K562 treated with DMSO at 1 percent for 12 hours (cell line): ENCODE results near the gene MLXIP. TPM values are rescaled to one million over a fixed set of nuclear protein-coding genes. Genes with fewer than 3 reads are reported as not detected.

ENCODE experiments used
- total RNA-seq: library from RNA; unstranded; fragments of 300-600 nt; gene quantifications from 2 replicates; pipeline ENCODE4 v1.2.3, GENCODE V29; 2022; ENCODE audit not compliant: insufficient read depth

MLXIP gene, protein sequence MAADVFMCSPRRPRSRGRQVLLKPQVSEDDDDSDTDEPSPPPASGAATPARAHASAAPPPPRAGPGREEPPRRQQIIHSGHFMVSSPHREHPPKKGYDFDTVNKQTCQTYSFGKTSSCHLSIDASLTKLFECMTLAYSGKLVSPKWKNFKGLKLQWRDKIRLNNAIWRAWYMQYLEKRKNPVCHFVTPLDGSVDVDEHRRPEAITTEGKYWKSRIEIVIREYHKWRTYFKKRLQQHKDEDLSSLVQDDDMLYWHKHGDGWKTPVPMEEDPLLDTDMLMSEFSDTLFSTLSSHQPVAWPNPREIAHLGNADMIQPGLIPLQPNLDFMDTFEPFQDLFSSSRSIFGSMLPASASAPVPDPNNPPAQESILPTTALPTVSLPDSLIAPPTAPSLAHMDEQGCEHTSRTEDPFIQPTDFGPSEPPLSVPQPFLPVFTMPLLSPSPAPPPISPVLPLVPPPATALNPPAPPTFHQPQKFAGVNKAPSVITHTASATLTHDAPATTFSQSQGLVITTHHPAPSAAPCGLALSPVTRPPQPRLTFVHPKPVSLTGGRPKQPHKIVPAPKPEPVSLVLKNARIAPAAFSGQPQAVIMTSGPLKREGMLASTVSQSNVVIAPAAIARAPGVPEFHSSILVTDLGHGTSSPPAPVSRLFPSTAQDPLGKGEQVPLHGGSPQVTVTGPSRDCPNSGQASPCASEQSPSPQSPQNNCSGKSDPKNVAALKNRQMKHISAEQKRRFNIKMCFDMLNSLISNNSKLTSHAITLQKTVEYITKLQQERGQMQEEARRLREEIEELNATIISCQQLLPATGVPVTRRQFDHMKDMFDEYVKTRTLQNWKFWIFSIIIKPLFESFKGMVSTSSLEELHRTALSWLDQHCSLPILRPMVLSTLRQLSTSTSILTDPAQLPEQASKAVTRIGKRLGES
- total RNA-seq, result 12.7 and 43.3 TPM in 2 replicates

DNA sequence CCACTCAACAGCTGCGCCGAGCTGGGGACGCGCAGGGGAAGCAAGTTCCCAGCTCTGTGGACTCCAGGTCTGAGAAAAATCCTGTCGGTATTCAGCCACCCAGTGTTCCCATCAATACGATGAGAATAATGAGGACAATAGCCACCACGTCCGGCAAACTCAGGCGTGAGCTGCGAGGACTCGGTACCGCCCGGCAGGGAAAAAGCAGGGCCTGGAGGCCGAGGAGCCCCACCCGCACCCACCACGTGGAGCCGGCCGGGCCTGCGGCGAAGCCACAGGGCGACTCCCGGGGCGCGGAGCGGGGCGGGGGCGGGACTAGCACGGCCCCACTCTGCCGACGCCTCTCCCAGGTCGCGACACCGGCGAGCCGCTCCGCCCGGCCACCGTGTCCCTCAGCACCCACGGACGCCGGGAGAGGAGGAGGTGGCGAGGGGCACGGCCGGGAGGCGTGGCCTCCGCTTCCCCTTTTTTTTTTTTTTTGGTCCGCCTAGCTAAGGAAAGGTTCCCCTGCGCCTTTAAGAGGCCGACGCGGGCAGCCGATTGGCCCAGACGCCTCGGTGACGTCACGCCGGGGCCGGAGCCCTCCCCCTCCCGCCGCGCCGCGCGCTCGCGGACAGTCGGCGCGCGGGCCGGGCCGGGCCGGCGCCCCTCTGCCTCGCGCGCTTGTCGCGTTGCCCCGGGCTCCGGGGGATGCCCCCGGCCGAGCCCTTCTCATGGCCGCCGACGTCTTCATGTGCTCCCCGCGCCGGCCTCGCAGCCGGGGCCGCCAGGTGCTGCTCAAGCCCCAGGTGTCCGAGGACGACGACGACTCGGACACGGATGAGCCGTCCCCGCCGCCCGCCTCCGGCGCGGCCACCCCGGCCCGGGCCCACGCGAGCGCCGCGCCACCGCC, at the start of gene MLXIP:
Gene MLXIP (plus strand): TSS at position 616 of the 892 bp plus-strand sequence. CDS start 98 bp downstream, at position 714.

DNA sequence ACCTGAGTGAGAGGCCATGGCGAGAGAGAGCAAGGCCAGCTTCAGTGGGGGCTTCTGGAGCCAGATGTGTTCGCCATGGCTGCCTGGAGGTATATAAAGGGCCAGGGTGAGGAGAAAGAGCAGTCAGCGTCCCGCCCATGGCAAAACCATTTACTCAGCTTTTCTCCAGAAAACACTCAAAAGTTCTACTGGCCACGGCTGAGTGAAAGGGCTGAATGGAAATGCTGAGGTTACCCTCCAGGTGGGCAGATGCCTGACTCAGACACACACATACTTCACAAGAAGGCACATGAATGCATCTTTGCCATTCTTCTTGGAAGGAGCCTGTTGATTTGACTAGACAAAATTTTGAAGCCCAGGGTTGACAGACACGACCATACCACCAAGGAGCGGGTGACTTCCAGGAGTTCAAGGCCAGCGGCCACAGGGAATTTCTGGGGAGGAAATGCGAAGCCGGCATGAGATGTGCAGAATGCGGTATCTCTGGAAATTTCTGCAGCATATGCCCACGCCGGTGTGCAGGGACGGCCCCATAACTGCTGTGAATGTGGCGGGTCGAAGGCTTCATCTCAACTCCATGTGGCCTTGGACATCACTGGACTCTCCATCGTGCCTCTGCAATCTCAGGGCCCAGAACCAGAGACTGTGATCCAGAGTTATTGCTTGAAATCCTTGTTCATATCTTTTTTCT, 95.7 kb downstream of the MLXIP start, which contains the start of gene IL31:
Gene IL31 (minus strand): TSS at position 67 of the 691 bp plus-strand sequence. CDS start 49 bp downstream, at position 18.

DNA sequence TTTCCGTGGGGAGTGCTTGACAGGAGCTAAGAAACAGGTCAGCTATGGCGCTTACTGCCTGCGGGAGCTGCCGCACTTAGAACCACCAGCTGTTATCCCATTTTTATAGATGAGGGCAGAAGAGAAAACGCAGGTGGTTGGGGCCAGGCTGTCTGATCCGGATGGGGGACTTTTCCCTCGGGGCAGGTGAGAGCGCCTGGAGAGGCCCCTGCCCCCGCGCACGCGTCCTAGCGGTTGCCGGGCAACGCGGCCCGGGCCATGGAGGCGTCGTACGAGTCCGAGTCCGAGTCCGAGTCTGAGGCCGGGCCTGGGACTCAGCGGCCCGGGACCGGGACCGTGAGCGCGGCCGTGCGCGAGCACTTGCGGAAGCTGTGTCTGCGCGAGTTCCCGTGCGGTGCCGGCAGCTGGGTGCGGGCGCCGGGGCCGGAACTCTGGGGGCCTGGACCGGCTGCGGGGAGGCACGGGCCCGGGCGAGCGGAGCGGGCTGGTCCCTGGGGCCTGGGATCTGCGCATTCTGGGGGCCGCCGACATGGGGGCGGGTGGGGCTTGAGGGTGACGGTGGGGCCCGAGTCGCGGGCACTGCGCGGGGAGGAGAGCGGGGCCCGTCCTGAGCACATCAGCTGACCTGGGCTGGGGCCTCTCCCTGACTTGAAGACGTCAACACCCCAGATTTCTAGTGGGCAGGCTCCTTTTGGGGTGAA, 104.5 kb downstream of the MLXIP start, which contains the start of gene LRRC43:
Gene LRRC43 (plus strand): TSS at position 237 of the 701 bp plus-strand sequence. CDS start 22 bp downstream, at position 259.

Other genes with a start within 250 kb of the MLXIP start
- gene HPD, start 219.9 kb upstream of the MLXIP start, total RNA-seq, result not detected in 2 replicates
- 97.3 and 113 TPM in 2 replicates for gene PSMD9, start 190.0 kb upstream of the MLXIP start, total RNA-seq
- 10.1 and 18.1 TPM in 2 replicates for gene CFAP251, start 160.2 kb upstream of the MLXIP start, total RNA-seq
- 8.0 and 22.2 TPM in 2 replicates for gene BCL7A, start 56.9 kb upstream of the MLXIP start, total RNA-seq
- gene IL31, start 95.5 kb downstream of the MLXIP start, total RNA-seq, result not detected in 2 replicates
- not detected in 2 replicates for gene LRRC43, start 104.4 kb downstream of the MLXIP start, total RNA-seq
- 1.0 and 3.8 TPM in 2 replicates for gene B3GNT4, start 125.0 kb downstream of the MLXIP start, total RNA-seq
- 64.7 and 79.1 TPM in 2 replicates for gene DIABLO, start 147.3 kb downstream of the MLXIP start, total RNA-seq
- gene VPS33A, start 187.7 kb downstream of the MLXIP start, total RNA-seq, result 12.9 and 27.0 TPM in 2 replicates